ENCODE measurements around the gene ATP6AP2.
A peak's percentile ranks its signal among the peaks of the same experiment; 100 is the strongest.

The ATP6AP2 gene

GRCh38 chrX:40644176-40644575 is 63.4 kb downstream of the ATP6AP2 start:
- no peak for DNase-seq (ENCODE audit: low read depth in 2 of 2)

GRCh38 chrX:40644821-40645358 is 64.1 kb downstream of the ATP6AP2 start:
- peak in 1 of 2 donors; percentile 11 for DNase-seq (ENCODE audit: low read depth in 2 of 2)

- DNase-seq (ENCODE audit: low read depth in 2 of 2) = peak in 1 of 2 donors; percentile 18
These were observed 65.9 kb downstream of the ATP6AP2 start for GRCh38 chrX:40646489-40647306.

- DNase-seq (ENCODE audit: low read depth in 2 of 2) = peak; percentile 85 to 97
These were observed 66.8 kb downstream of the ATP6AP2 start, which contains the start of gene CXorf38 for GRCh38 chrX:40647307-40648197. CXorf38 (minus strand) TSS chrX:40647561; CDS start chrX:40647520, 41 bp downstream.

GRCh38 chrX:40651620-40652223 is 71.0 kb downstream of the ATP6AP2 start:
- DNase-seq (ENCODE audit: low read depth in 2 of 2) = peak; percentile 43 to 67

GRCh38 chrX:40652664-40653063 is 71.9 kb downstream of the ATP6AP2 start:
- no peak for DNase-seq (ENCODE audit: low read depth in 2 of 2)

- DNase-seq (ENCODE audit: low read depth in 2 of 2) = no peak
These were observed 72.8 kb downstream of the ATP6AP2 start for GRCh38 chrX:40653535-40653934.

Measured in activated CD4-positive, alpha-beta T cell treated with anti-CD3 and anti-CD28 coated beads for 24 hours (primary cell).